HUES6 (cell line): ENCODE data around the gene LRATD1.
"Not testable (repeated sequence)": the region's sequence is repeated elsewhere in the genome, so short reads cannot be mapped to it uniquely, and the experiment has no call there.

Experiments used
- H3K27ac ChIP-seq: 2 replicates; pipeline ENCODE4 v1.7.0; 2013; ENCODE audit warnings: low read depth, mild to moderate bottlenecking, low read length, inconsistent platforms
- H3K27me3 ChIP-seq: 2 replicates; pipeline ENCODE4 v1.6.1; 2013; ENCODE audit warnings: low read length; ENCODE audit not compliant: control insufficient read depth, insufficient read depth
- H3K36me3 ChIP-seq: 2 replicates; pipeline ENCODE4 v1.6.1; 2013; ENCODE audit warnings: low read length; ENCODE audit not compliant: control insufficient read depth, insufficient read depth
- H3K4me1 ChIP-seq: 2 replicates; pipeline ENCODE4 v1.6.1; 2013; ENCODE audit warnings: low read length; ENCODE audit not compliant: control insufficient read depth, insufficient read depth
- H3K4me3 ChIP-seq: 2 replicates; pipeline ENCODE4 v1.5.1; 2013; ENCODE audit warnings: low read depth, low read length
- H3K9ac ChIP-seq: one replicate; pipeline ENCODE4 v1.6.1; 2013; ENCODE audit warnings: mild to moderate bottlenecking, low read length
- H3K9me3 ChIP-seq: 2 replicates; pipeline ENCODE4 v1.6.1; 2013; ENCODE audit warnings: low read depth, low read length; ENCODE audit not compliant: control insufficient read depth, insufficient read depth

The LRATD1 gene

DNA sequence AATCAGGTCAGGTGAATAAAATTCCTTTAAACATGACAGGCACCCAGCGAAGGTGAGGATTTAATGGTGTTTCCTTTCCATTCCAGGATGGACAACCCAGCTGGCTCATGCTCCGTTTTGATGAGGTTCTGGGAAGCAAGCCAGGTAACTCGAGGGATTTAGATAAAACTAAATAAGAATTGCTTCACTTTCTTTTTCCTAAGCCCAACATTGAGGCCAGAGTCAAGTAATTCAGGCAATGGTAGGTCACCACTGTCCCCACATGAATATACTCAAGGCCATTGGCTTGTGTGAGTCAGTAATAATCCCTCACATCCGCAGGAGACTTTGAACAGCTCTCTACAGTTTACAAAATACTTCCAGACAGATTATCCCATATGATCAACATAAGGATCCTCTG lies 16.2 kb upstream of the LRATD1 start:
- no peaks in the 10 kb centered on the region for H3K4me1 ChIP-seq
- no peak overlapping the region for H3K27ac ChIP-seq
- no peak overlapping the region for H3K9ac ChIP-seq
- H3K9me3 ChIP-seq: no peaks in the 10 kb centered on the region
- no peaks in the 10 kb centered on the region for H3K27me3 ChIP-seq
- no peaks in the 10 kb centered on the region for H3K36me3 ChIP-seq
- no peak overlapping the region for H3K4me3 ChIP-seq

DNA sequence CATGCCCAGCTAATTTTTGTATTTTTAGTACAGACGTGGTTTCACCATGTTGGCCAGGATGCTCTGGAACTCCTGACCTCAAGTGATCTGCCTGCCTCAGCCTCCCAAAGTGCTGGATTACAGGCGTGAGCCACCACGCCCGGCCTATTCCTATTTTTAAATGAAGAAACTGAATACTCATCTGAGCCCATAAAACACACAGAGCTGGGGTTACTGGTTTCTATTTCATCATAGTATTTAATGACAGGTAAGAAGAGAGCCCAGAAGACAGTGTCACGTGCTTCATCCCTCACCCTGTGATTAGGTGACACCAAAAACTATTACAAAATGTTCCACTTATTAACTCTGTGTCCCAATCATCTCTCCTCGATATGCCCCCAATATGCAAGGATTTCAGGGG lies 15.6 kb upstream of the LRATD1 start:
- no peak overlapping the region for H3K9ac ChIP-seq
- no peaks in the 10 kb centered on the region for H3K9me3 ChIP-seq
- H3K4me1 ChIP-seq: no peaks in the 10 kb centered on the region
- H3K36me3 ChIP-seq: no peaks in the 10 kb centered on the region
- H3K27ac ChIP-seq: no peak overlapping the region
- H3K27me3 ChIP-seq: no peaks in the 10 kb centered on the region
- no peak overlapping the region for H3K4me3 ChIP-seq

DNA sequence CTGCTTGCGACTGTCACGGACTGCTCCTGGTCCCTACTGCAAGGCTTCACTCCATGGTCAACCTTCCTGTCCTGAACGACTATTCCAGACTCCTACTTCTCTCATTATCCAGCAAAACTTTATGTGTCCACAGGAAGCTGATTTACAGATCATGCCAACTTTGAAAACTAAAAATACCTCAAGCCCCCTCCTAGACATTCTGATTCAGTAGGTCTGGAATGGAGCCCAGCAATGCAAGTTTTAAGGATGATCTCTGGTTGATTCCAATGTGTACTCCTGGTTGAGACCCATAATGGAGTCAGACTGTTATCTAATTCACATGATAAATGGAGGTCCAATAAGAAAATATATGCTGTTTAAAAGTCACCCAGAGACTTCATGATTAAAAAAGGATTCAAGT lies 13.1 kb upstream of the LRATD1 start:
- H3K27me3 ChIP-seq: no peaks in the 10 kb centered on the region
- no peaks in the 10 kb centered on the region for H3K4me1 ChIP-seq
- no peak overlapping the region for H3K4me3 ChIP-seq
- H3K27ac ChIP-seq: no peak overlapping the region
- no peak overlapping the region for H3K9ac ChIP-seq
- H3K9me3 ChIP-seq: no peaks in the 10 kb centered on the region
- no peaks in the 10 kb centered on the region for H3K36me3 ChIP-seq

DNA sequence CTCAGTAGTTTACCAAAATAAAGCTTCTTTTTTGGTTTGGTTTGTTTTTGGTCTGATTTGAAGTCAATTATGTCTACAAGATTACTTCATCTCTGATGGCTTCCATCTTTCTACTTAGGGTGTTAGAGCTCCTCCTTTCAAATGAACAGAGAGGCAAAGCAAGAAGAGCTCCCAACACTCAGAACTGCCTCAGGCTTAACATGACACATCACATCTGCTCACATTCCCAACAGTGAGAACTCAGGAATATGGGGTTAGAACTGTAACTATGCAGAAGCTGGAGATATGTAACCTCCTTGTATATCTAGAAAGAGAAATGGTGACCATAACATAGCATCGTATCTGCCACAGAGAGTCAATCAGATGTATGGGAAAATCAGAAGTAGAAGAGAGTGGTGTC lies 11.4 kb upstream of the LRATD1 start:
- H3K4me1 ChIP-seq: no peaks in the 10 kb centered on the region
- H3K27me3 ChIP-seq: peaks cover 6% of the 10 kb centered on the region; the same call in 1 of the 2 replicates
- no peak overlapping the region for H3K4me3 ChIP-seq
- no peaks in the 10 kb centered on the region for H3K36me3 ChIP-seq
- no peaks in the 10 kb centered on the region for H3K9me3 ChIP-seq
- no peak overlapping the region for H3K27ac ChIP-seq
- no peak overlapping the region for H3K9ac ChIP-seq

DNA sequence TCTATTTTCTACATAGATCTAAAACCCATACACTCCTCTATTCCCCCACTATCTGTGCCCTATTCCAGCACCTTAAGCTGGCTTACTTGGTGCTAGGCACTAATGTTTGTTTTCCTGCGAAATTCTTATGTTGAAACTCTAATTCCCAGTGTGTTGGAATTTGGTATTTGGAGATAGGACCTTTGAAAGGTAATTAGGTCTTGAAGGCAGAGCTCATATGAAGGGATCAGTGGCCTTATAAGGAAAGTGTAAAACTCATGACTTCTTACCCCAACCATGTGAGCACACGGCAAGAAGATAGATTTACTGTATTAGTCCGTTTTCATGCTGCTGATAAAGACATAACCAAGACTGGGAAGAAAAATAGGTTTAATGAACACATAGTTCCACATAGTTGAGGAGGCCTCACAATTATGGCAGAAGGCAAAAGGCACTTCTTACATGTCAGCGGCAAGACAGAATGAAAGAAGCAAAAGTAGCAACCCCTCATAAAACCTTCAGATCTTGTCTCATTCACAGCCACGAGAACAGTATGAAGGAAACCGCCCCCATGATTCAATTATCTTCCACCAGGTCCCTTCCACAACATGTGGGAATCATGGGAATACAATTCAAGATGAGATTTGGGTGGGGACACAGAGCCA lies 10.5 kb upstream of the LRATD1 start:
- peaks cover 12% of the 10 kb centered on the region; the same call in 1 of the 2 replicates for H3K27me3 ChIP-seq

DNA sequence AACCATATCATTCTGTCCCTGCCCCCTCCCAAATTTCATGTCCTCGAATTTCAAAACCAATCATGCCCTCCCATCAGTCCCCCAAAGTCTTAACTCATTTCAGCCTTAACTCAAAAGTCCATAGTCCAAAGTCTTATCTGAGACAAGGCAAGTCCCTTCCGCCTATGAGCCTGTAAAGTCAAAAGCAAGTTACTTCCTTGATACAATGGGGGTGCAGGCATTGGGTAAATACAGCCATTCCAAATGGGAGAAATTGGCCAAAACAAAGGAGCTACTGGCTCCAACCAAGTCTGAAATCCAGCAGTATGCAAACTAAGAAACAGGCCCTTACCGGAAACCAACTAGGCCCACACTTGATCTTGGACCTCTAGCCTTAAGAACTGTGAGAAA lies 10.0 kb upstream of the LRATD1 start:
- not testable (repeated sequence) for H3K9me3 ChIP-seq, H3K4me3 ChIP-seq, H3K36me3 ChIP-seq, H3K4me1 ChIP-seq, H3K27ac ChIP-seq, H3K9ac ChIP-seq
- H3K27me3 ChIP-seq: peaks cover 12% of the 10 kb centered on the region; the same call in 1 of the 2 replicates

More for the DNA sequence above, 10.5 kb upstream of the LRATD1 start:
- Histone ChIP-seq H3K4me3 (no peak overlapping the region), H3K27ac (no peak overlapping the region), H3K4me1 (no peaks in the 10 kb centered on the region), H3K9me3 (no peaks in the 10 kb centered on the region), H3K36me3 (no peaks in the 10 kb centered on the region), H3K9ac (no peak overlapping the region)

DNA sequence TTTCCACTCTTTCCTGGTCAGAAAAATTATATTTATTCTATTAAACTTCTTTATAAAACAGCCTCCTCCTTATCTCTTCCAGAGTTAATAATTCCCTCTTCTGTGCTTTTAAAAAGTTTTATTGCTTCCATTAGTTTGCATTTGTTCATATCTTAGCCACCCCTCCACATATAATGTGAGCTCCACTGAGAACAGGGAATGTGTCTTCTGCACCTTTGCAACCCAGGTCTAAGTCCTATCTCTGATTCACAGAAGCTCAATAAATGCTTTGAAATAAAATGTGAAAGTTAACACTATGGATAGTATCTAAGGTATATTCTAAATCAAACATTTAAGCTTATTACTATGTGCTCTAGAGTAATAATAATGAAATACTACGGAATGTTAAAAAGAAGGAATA lies 9.3 kb upstream of the LRATD1 start:
- Histone ChIP-seq H3K36me3 (no peaks in the 10 kb centered on the region), H3K27me3 (peaks cover 13% of the 10 kb centered on the region; the same call in 1 of the 2 replicates), H3K9ac (no peak overlapping the region), H3K4me3 (no peak overlapping the region), H3K27ac (no peak overlapping the region), H3K9me3 (no peaks in the 10 kb centered on the region), H3K4me1 (no peaks in the 10 kb centered on the region)

DNA sequence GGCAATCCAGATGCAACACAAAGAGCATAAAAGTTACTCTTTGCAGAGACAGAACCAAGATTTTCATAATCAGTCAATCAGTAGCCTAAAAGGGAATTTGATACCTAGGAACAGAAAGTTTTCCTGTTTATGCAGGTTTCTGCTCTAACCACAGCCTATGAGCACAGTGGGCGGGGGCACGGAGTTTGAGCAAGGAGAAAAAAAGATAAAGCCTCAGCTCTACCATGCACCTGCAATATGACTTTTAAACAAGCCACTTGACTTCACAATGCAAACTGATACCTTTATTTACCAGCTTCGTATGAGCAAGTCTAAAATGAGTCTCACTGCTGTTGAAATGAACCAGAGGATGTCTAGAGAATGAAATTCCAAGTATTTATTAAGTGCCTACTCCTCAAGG lies 5.6 kb upstream of the LRATD1 start:
- Histone ChIP-seq H3K4me3 (no peak overlapping the region), H3K27me3 (peaks cover 49% of the 10 kb centered on the region), H3K9ac (no peak overlapping the region)

DNA sequence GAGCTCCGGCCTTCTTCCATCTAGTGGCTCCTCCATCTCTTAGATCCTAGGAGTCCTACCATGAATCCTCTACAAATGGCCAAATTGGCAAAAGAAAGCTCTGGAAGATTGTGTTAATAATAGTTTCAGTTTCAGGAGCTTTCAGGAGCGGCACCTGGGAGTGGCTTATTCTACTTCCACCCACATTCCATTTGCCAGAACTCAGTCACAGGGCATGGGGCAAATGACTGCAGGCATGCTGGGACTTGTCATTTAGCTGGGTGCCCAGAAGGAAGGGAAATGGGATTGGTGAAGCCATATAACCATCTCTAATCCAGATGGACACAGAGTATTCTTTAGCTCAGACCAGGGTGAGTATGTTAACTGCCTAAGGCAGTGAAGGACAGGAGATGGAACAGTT lies 3.6 kb upstream of the LRATD1 start:
- no peak overlapping the region for H3K27ac ChIP-seq
- H3K9me3 ChIP-seq: no peaks in the 10 kb centered on the region
- H3K9ac ChIP-seq: no peak overlapping the region
- peaks cover 9% of the 10 kb centered on the region; the same call in 1 of the 2 replicates for H3K4me1 ChIP-seq
- H3K4me3 ChIP-seq: no peak overlapping the region
- no peaks in the 10 kb centered on the region for H3K36me3 ChIP-seq
- H3K27me3 ChIP-seq: peaks cover 69% of the 10 kb centered on the region

More for the DNA sequence above, 5.6 kb upstream of the LRATD1 start:
- H3K9me3 ChIP-seq: no peaks in the 10 kb centered on the region
- no peak overlapping the region for H3K27ac ChIP-seq
- no peaks in the 10 kb centered on the region for H3K4me1 ChIP-seq
- no peaks in the 10 kb centered on the region for H3K36me3 ChIP-seq

DNA sequence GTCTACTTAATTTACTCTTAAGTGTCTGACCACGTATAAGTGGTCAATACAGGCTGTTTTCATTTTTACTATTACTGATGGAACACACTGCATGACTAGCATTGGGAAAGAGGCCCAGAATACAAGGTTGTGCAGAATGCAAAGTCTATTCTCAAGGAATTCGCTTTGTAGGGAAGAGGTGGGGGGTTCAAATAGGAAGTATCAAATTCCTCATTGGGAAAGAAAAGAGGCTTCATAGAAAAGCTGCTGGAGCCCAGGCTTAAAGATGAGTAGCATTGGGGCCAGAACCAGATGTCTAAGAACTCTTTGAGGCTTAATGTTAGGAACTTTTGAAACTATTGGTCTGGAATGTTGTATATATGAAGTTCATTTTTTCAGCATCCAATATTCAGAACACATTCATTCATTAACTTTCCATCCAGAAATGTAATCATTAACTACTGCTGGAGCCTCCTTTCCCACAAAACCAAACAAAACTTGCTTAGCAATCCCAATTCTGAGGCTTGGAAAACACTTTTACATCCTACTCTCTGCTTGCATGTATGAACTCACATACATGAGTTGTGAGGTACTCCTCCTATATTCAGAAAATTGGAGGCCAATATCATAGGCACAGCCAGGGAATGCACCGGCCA lies 994 bp upstream of the LRATD1 start:
- H3K9me3 ChIP-seq: no peaks in the 10 kb centered on the region
- H3K4me3 ChIP-seq: peak overlapping the region; percentile 70
- peaks cover 85% of the 10 kb centered on the region for H3K27me3 ChIP-seq
- no peaks in the 10 kb centered on the region for H3K36me3 ChIP-seq
- no peak overlapping the region for H3K9ac ChIP-seq
- H3K27ac ChIP-seq: no peak overlapping the region
- peaks cover 9% of the 10 kb centered on the region; the same call in 1 of the 2 replicates for H3K4me1 ChIP-seq

DNA sequence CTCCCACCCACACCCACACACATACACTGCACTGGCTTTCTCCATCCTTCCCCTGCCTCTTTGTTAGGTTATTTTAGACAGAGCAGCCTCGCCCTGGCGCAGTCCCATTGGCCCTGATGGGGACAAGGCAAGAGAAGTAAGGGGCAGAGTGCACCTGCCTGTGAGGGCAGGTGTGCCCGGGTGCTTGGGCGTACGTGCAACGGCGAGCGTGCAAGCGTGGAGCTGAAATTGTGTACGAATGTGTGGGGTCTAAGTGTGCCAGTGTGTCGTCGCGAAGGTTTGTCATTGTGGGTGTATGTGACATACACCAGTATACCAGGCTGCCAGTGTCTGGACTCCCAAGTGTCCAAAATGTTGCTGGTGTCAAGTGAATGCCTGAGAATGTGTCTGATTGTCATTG lies 544 bp downstream of the LRATD1 start:
- peak overlapping the region; percentile 70 for H3K4me3 ChIP-seq

More for the DNA sequence above, 544 bp downstream of the LRATD1 start:
- H3K27me3 ChIP-seq: peaks cover 98% of the 10 kb centered on the region
- no peak overlapping the region for H3K27ac ChIP-seq
- no peaks in the 10 kb centered on the region for H3K9me3 ChIP-seq
- H3K9ac ChIP-seq: no peak overlapping the region
- H3K4me1 ChIP-seq: peaks cover 9% of the 10 kb centered on the region; the same call in 1 of the 2 replicates
- H3K36me3 ChIP-seq: no peaks in the 10 kb centered on the region
